Limb (tissue), 2 donors: ENCODE measurements around the gene LBP.
"Not testable (repeated sequence)": the region's sequence is repeated elsewhere in the genome, so short reads cannot be mapped to it uniquely, and the experiment has no call there.

Experiments
- DNase-seq, 2 donors: peaks; one replicate each; pipeline ENCODE4 v3.0.0-alpha.2; 2016; ENCODE audit errors: extremely low spot score in 2 of 2

LBP gene

DNA sequence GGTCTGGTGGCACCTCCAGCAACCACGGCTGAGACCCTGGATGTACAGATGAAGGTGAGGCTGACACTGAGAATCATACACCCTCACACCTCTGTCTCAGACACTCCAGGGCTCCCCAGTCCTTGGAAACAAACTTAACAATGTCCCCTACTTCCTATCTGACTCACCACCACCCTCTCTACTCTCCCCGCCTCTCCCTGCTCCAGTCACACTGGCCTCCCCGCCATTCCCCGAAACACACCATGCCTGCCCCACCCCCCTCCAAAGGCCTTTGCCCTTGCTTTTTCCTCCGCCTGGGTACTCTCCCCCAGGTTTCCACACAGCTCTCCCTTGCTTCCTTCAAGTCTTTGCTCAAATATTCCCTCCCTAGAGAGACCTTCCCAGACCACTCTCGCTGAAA lies 26.1 kb upstream of the LBP start:
- DNase-seq = no peak

DNA sequence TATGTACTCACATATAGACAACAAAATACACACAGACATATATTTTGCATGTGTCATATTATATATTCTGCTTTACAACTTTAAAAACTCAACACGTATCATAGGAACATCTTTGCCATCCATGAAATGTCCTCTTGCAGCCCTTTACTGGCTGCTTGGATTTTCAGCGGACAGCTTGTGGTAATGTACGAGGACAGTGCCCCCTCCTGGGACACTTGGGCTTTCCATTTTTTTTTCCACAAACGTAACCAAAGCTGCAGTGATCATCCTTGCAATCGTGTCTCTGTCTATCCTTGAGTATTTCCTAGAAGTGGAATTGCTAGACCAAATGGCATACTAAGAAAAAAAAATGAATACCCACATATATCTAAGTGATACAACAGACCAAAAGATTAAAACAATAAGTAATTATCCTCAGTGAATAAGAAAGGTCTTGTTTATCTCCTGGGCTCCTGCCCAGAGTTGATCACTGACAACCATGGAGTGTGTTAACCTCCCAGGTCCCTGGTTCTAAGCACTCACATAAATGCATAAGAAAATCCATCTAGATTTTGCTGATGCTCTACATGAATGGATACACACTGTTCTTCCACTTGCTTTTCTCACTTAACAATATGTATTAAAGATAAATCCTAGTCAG lies 24.2 kb upstream of the LBP start:
- peak in 1 of 2 donors; percentile 64 for DNase-seq

DNA sequence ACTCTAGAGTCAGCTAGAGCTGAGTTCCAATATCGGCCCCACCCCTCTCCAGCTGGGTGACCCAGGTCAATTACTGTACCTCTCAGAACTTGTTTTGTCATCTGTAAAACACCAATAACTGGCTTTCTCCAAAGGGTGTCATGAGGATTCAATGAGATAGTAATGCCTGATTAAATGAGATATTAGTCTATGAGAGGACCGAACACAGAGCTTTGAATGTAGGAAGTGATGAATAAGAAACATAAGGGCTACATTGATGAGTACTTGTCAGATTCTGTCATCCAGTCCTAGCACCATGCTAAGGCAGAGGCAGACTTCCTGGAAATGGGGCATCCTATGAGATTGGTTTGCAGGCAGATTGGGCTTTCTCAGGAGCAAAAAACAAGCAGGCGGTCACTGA lies 22.1 kb upstream of the LBP start:
- DNase-seq = no peak

DNA sequence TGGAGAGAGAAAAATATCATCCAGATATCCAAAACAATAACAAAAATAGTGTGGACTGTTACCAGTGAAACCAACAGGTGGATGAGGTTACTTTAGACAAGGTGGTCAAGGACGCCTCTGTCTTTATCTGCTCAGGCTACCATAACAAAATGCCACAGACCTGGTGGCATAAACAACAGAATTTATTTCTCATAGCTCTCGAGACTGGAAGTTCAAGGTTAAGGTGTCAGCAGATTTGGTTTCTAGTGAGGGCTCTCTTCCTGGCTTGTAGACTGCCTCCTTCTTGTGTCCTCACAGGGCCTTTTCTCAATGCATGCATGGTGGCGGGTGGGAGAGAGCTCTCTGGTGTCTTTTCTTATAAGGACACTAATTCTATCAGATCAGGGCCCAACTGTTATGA lies 21.1 kb upstream of the LBP start:
- DNase-seq = no peak

DNA sequence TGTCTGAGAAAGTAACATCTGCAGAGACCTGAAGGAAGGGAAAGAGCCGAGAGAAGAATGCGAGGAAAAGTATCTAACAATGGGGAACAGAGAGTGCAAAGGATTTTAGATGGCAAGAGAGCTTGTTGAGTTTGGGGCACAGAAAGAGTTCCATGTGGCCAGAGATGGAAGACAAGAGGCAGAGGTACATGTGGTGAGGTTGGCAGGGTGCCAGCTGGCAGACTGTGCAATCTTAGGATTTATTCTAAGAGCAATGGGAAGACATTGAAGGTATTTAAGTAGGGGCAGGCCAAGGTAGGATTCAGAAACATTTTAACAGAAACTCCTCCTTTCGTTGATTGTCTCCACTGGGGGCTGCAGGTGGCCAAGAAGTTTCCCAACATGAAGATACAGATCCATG lies 20.4 kb upstream of the LBP start:
- no peak for DNase-seq

DNA sequence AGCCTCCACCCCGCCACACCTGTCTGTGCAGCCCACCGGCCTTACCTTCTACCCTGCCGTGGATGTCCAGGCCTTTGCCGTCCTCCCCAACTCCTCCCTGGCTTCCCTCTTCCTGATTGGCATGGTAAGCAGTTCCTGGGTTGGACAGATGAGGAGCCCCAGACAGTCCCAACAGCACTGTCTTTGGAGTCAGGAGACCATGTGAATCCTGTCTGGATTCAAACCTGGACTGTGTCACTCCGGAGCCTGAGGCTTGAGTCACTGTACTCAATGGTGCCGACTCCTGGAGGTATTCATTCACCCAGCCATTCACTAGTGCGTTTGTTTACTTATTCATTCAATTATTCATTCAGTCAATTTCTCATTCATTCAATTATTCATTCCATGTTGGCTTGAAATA lies 20.0 kb upstream of the LBP start:
- DNase-seq = no peak

DNA sequence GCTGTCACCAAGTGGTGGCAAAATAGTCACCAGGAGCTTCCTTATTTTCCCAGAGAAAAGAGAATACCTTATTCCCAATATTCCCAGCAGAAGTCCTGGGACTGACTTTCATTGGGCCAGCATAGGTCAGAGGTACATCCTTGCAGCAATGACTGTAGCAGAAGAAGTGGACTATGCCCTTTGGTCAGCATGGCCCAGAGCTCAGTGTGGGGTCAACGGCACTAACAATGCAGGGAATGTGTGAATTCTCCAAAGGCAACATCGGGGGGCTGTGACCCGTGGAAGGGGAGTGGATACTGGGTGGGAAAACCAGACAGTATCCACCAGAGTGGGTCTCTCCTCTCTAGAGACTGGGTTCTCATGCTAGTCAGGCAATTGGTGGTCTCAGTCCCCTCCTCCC lies 15.6 kb upstream of the LBP start:
- no peak for DNase-seq

DNA sequence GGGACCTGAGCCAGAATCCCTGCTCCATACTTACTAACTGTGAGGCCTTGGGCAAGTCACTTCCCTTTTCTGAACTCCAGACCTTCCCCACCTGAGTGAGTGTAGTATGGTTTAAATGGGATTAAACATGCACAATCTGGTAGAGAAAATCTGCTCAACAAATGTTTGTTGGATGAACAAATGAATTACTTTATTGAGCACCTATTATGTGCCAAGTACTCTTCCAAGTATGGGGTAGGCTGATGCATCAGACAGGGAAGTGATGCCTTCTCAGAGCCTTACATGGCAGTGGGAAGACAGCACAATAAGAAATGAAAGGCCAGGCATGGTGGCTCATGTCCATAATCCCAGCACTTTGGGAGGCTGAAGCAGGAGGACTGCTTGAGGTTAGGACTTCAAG lies 15.0 kb upstream of the LBP start:
- DNase-seq = no peak

DNA sequence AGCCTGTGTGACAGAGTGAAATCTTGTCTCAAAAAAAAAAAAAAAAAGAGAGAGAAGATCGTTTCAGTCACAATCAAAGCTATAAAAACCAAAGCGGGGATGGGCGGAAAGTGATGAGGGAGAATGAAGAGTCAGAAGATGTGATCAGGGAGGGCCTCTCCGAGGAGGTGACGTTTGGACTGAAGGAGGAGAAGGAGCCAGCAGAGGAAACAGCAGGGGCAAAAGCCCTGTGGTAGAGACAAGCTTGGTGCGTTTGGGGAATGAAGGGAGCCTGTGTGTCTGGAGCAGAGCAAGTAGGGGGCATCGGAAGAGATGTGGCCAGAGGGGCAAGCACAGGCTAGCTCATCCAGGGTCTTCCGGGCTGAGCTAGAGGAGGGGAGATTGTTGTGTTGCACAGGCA lies 14.5 kb upstream of the LBP start:
- DNase-seq = no peak

DNA sequence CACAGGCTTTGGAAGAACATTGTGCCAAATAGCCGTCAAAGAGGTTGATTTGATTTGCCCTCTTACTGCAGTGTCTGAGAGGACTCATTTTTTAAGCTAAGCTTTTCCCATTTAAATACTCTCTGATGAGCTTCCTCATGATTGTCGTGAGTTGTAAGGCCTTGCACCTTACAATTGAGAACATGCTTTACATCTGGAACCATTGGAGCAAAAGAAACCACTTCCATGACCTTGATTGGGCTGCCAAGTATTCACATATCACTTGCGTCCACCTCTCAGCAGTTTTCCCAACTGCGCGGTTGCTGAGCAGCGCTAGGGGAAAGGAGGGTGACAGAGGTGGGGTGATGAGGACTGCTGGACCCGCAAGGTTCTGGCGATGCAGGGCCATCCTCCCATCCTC lies 12.3 kb upstream of the LBP start:
- no peak for DNase-seq

DNA sequence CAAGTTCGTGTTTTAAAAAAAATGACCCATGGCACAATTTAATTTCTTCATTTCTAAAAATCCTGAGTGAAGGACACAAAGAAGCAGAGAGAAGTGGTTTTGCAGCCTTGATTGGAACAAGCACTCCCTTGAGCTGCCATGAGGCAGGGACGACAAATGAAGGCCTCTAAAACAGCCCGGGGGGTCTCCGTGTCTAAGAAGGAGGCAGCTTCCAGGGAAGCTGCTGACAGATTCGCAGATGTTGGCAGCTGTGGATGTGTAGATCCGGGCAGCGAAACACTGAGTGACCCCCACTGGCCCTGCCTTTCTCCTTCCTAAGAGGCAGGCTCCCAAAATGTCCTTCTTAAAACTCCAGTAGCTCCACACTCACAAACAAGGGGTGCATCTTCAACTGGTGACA lies 9.6 kb upstream of the LBP start:
- no peak for DNase-seq

DNA sequence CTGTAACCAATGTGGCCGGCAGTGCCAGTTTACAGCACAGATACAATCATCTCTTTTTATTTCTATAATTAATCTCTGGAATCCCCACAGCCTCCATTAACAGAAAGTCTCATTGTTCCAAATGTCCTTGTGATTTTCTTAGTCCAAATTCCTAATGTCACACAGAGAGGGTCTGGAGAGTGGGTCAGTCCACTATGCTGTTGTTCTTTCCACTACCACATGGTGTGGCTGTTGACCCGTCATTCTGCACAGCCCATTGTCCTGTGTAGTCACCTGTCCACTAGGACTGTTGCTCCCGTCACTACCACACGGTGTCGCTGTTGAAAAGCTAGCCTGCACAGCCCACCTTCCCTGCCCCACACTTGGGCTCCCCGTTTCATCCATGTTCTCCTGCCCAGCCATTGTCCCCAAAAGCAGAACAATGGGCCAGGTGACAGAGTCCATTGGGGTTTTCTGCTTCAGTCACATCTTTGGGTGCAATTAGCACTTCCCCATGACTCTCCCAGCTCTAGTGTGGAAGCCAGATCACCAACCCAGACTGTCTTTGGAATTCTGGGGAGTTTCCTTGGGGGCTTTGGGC lies 8.6 kb upstream of the LBP start:
- no peak for DNase-seq

DNA sequence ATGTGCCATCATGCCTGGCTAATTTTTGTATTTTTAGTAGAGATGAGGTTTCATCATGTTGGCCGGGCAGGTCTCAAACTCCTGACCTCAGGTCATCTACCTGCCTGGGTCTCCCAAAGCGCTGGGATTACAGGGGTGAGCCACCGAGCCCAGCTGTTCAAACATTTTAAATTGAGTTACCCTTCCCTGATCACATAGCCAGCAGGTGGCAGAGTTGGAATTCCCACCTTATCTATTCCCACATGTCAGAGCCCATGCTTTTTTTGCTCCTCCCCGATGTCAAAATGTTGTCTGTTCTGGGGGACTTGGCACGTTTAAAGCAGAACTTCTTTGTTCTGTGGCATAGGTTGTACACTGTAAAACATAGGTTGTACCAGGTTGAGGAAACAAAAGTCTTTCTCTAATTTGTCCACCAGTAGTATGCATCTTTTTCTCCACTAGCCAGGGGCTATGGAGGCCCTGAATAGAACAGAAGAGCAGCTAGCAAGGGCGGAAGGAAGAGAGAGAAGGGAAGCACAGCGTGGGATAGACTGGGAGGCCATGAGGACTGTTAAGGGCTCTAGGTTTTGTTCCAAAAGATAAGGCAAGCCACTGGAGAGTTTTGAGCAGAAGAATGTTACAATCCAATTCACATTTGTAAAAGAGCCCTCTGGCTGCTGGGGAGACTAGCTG lies 7.3 kb upstream of the LBP start:
- no peak for DNase-seq

DNA sequence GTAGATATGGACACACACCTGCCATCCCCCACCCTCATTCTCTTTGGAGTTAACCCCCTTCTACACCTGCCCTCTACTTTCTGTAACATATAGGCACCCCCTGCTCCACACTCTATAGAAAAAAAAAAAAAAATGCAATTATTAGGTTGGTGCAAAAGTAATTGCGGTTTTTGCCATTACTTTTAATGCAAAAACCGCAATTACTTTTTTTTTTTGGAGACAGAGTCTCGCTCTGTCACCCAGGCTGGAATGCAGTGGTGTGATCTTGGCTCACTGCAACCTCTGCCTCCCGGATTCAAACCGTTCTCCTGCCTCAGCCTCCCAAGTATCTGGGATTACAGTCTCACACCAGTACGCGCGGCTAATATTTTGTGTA lies 6.8 kb upstream of the LBP start:
- DNase-seq = not testable (repeated sequence)

DNA sequence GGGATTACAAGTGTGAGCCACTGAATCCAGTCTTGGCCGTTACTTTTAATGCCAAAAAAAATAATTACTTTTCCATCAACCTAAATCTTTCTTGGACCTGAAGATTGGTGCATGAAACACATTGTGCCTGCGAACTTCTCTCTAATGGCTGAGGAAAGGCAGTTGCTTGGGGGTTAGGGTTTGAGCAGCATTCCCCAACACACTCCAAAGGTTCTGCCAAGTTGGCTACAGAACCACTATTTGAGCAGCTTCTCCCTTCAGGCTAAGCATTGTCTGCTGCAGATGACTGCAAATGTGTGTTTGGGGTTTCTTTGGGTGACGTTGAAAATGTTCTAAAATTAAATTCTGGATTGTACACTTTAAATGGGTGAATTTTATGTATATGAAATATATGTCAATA lies 6.3 kb upstream of the LBP start:
- no peak for DNase-seq

DNA sequence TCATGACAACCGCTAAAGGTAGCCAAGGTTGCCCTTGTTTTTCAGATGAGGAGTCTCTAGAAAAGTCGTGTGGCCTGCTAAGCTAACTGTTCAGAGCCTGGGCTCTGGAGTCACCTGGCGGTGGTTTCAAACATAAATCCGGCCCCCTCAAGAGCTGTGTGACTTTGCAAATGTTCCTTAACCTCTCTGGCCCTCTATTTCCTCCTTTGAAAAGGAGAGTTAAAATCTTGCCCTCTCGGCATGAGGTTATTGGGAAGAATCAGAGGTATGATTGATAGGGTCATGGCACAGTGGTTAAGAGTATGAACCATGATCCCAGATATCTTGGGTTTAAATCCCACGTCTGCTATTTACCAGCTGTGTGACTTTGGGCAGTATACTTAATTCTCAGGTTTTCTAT lies 5.6 kb upstream of the LBP start:
- DNase-seq = no peak

DNA sequence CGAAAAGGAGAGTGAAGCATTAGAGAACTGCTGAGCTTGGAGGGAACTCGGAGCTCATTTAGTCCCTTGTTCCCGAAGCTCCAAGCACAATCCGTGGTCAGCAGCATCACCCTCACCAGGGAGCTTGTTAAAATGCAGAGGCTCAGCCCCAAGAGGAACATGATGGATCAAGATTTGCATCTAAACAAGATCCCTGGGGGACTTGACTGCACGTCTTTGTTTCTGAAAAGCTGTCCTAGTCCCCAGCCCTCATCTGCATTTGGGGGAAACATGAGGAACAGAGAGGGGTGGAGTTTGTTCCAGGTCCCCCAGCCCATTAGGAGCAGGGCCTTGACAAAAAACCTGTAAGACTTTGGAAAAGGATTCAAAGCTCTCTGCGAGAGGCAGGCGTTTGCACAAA lies 4.1 kb upstream of the LBP start:
- DNase-seq = no peak

DNA sequence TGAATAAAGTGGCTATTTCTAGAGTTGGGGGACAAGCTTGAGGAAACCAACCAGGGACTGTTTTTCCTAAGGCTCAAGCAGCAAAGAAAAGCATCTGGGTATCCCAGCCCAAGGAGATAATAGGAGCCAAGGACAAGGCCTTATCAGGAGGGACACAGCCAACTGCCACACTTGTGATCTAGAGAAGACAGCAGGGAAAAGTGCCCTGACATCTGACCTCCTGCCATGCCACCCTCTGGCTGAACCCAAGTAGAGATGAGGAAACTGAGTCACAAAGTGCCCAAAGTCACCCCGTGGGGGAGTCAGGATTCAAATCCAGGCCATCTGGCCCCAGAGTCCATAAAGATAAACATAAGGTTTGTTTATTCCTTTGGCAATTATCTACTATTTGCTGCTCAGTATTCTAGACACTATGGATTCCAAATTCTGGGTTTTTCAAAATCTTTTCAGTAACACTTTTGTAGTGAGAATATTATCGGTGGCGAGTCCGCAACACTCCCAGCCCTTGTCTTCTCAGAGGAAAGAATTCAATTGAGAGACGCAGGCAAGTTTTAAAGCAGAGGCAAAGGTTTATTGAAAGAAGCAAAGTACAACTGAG lies 3.5 kb upstream of the LBP start:
- DNase-seq = no peak

DNA sequence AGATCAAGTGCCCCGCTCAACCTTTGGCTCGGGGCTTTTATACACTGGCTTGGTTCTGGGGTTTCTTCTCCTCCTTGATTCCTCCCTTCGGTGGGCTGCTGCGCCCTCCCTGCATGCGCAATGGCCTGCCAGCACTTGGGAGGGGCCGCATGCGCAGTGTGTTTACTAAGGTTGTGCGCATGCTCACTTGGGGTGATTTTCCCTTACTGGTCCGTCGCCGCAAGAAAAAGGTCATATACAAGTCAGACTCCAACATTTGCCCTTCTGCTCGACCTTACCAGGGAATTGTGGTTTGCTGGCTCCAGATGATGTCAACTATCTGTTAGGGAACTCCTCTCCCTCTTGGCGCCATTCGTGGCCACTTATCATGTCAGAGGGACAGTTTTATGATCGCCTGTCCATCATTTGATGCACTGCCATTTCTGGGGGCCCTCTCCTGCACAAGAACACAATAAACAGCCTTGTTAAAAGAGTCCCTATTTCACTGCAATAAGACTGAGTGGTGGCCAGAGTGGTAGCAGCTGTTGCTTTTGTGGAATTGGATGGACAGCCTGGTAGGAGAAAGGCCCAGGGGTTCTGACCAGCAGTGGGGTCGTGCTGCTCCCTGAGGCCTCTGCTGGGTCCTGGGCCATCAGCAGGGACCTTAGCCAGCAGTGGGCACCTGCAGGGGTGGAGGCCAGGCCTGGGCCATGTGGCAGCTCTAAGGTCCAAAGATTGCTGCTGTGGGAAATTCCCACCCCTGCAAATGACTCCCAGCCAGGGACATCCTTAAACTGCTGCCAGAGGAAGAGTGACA lies 2.8 kb upstream of the LBP start:
- peak; percentile 12 to 71 for DNase-seq

DNA sequence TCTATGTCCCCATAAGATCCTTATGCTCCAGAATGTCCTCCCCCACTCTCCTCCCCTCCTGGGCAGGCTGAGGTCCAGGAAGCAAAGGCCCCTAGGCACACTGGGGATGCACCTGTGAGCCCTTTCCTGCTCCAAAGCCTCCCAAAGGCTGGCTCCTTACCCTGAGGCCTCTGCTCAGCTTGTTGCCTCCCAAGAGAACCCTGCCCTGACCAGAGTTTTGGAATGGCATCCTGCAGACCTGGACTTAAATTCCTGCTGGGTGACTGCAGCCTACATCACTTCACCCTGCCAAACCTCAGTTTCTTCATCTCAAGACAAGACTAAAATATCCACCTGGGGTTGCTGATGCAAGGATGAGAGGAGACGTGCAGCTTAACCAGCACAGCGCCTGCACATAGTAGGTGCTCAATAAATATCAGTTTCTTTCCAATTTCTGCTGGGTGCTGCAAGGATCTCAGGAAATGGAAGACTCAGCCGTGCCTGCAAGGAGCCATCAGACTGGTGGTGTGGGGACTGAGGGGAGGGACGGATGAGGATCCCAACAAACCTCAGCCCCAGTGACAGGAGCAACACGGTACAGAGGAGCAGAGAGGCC lies 2.1 kb upstream of the LBP start:
- no peak for DNase-seq

DNA sequence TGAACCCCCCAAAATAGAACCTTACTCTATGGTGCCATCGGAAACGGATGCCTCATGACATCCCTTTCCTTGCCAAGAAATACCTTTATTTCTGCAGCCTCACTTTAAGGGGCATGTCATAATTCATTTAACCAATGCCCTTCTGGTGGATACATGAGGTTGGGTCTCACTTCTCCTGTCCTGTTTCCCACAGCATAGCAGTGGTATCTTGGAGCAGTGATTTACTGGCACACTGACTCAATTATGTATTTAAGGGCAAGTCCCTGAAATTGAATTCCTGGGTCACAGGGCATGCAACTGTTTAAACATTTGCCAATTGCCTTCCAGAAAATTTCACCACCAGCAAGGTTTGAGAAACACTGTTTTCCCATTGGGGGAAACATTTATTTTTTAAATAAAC lies 639 bp upstream of the LBP start:
- no peak for DNase-seq

DNA sequence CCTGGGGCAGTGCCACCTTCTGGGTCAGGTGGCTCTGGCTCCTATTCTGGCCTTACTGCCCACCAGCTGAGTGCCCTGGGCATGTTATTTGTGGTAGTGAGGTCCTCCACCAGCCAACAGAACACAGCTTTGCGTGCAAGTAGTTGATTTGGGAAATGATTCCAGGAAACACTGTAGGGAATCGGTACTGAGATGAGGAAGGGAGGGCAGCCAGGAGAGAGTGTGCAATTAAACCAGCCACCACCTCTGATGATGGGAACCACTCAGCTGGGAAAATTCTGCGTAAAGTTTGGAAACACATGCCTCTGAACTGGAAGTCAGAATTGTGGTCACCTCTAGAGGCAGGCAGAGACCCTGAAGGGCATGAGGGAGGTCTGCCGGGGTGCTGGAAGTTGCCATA lies 459 bp downstream of the LBP start:
- no peak for DNase-seq
